Activated CD8-positive, alpha-beta T cell treated with anti-CD3 and anti-CD28 coated beads, Interleukin-2, amount 10 ng/mL, durations not matched to agents 7 days and 5 days (primary cell): ENCODE results near the gene GTPBP10. TPM values are rescaled to one million over a fixed set of nuclear protein-coding genes. Genes with fewer than 3 reads are reported as not detected.

Experiments
- total RNA-seq, 2 experiments: library from RNA; stranded (reverse); gene quantifications; one replicate each; pipeline ENCODE4 v1.2.3, GENCODE V29; 2021

GTPBP10 gene
- total RNA-seq, 2 experiments from 2014 or later, result 22.5 to 23.1 TPM

Other genes starting within 250 kb of the GTPBP10 start
- gene STEAP1, start 192.2 kb upstream of the GTPBP10 start, total RNA-seq, result not detected
- gene STEAP2, start 135.0 kb upstream of the GTPBP10 start, total RNA-seq, result not detected
- gene CFAP69, start 101.5 kb upstream of the GTPBP10 start, total RNA-seq, result under 1 TPM in 1 of 2 experiments, not detected in 1; 0.65 TPM
- gene FAM237B, start 25.4 kb upstream of the GTPBP10 start, total RNA-seq, result not detected
- 1 to 10 TPM; 1.7 to 2.6 TPM for gene CLDN12, start 56.7 kb downstream of the GTPBP10 start, total RNA-seq
- gene PTTG1IP2, start 122.9 kb downstream of the GTPBP10 start, total RNA-seq, result not detected
- gene CDK14, start 249.6 kb downstream of the GTPBP10 start, total RNA-seq, result not detected